HG03520 (cell line): ENCODE data around the gene VWDE.
A peak's percentile ranks its signal among the peaks of the same experiment; 100 is the strongest.
"Not testable (repeated sequence)": the region's sequence is repeated elsewhere in the genome, so short reads cannot be mapped to it uniquely, and the experiment has no call there.

Experiments used
- ATAC-seq: cut with Tn5 transposase; IDR thresholded peaks from one replicate; pipeline ENCODE4 v1.9.1; 2021; ENCODE audit warnings: mild to moderate bottlenecking, moderate library complexity; ENCODE audit not compliant: unreplicated experiment

The VWDE gene

DNA sequence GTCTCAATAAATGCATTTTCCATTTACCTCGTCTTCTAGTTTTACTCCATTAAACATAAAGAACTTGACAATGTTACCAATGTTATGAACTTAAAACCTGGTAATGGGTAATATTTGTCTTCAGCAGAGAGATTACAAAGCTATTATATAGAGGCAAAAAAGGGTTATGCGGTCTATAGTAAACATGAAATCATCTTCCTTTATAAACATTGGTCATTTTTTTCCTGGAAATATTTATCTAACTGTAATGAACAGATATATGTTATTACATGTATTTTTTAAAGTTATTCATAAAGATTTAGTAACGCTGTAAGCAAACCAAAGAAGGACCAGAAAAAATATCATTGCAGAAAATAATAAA is 1.3 kb downstream of the VWDE start:
- no peak for ATAC-seq

GRCh38 chr7:12401538-12402364 is 1.9 kb downstream of the VWDE start:
- no peak for ATAC-seq

DNA sequence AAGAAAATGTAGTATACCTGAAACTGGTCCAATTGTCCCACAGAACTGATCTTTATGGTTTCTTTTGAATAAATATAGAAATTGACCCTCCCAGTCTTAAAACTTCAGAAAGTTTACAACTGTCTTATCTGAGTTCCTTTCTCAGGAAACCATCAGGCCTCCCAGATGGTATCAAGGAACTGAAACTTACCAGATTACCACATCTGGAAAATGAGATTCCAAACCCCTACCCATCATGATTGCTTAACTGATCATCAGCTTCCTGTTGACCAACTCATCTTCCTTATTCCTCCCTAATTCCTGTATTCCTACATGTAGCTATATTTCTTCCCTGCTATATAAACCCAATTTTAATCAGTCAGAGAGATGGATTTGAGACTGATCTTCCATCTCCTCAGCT is 5.5 kb downstream of the VWDE start:
- ATAC-seq: no peak

DNA sequence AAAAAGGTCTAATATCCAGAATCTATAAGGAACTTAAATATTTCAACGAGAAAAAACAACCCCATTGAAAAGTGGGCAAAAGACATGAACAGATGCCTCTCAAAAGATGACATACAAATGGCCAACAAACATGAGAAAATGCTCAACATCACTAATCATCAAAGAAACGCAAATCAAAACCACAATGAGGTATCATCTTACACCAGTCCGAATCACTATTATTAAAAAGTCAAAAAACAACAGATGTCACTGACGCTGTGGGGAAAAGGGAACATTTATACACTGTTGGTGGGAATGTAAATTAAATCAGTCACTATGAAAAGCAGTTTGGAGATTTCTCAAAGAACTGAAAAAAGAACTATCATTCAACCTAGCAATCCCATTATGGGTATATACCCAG is 6.0 kb downstream of the VWDE start:
- no peak for ATAC-seq

- ATAC-seq: not testable (repeated sequence)
Measured at GRCh38 chr7:12396670-12397069, 7.0 kb downstream of the VWDE start.

- no peak for ATAC-seq
Measured at GRCh38 chr7:12391922-12392615, 11.6 kb downstream of the VWDE start.

- ATAC-seq: peak; percentile 98
Measured at GRCh38 chr7:12389089-12389700, 14.5 kb downstream of the VWDE start.

DNA sequence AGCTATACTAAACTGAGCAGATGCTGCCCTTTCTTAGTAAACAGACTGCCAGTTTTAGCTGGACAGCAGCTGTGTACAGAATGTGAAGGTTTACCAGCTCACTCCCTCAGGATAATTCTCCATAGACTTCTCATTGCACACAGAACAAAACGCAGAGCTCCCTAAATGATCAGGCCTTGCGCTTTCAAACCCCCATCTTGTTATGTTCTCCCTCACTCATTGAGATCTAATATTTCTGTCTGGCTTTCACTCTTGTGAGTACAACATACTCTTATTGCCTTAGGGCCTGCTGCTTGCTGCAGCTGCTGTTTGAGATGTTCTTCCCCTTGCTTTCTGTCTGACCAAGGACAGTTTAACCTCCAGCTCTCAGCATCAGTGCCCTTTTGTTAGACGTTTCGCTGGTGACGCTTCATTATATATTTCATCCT is 17.3 kb downstream of the VWDE start:
- no peak for ATAC-seq

DNA sequence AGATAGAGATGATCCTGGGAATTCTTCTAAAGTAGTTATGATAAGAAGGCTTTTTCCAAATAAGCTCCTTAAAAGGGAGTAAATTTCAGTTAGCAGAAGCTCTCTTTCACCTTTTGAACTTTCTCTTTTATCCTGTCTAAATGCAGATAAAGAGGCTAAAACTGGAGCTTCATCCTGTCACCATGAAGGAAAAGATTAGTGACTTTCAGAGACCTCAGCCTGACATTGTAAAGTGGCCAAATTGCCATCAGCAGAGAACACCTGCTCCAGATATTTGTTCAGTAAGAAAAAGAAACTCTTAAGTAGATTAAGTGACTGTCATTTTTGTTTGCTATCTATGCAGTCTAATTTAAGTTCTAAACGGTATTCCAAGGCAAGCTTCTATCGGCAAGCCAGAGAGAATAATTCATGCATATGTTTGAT is 18.3 kb downstream of the VWDE start:
- no peak for ATAC-seq

- no peak for ATAC-seq
Measured at GRCh38 chr7:12383377-12383776, 20.3 kb downstream of the VWDE start.

DNA sequence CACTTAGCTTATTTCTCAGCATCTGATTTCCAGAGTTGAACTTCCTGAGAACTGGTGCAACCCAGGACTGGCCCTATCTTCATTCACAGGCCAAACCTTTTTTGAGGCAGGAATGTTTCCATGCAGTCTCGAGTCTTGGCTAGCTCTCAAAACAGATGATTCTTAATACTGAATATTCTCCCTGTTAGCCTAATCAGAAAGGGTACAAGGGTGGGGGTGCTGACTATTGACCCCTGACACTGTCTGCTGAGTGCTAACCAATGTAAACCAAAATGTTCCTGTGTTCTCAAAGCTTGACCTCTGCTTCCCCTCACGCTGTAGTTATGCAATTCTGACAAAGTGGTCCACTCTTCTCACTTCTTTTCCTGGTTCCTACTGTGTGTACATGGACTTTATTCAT is 25.3 kb downstream of the VWDE start:
- ATAC-seq: no peak

DNA sequence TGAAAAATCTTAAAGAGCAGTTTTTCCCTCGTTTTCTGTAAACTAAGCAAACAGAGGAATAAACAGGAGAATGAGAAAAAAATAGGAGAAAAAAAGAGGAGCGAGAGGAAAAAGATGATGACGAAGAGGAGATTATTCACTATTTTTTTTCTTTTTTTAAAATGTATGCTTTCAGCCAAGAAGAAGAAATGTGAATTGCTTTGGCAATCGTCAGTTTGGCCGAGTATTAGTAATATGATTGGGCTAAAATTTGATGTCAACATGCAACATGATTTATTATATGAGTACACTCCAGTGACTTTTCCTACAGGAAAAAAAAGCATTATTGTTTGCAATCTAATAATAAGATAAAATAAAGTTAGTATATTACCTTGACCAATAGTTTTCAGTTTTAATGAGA is 26.3 kb downstream of the VWDE start:
- ATAC-seq: no peak

- ATAC-seq: no peak
Measured at GRCh38 chr7:12373580-12374263, 29.9 kb downstream of the VWDE start.

DNA sequence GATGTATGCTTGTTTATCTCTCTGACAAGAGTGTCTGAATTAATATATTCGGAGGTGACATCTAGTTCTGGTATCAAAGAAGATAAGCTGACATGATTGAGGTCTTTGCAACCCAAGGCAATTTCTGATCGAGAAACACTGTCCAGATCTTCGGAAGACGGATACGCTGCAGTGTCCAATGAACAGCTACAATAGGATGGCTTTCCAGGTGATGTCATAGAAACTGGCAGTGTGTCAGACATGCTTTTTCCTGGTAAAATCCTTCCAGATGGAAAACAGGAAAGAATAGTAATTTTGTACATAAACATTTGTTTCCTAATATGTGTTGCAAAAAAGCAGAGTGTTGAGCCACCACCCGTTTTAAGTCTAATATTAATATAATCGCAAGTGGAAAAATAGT is 33.4 kb downstream of the VWDE start:
- ATAC-seq: no peak

DNA sequence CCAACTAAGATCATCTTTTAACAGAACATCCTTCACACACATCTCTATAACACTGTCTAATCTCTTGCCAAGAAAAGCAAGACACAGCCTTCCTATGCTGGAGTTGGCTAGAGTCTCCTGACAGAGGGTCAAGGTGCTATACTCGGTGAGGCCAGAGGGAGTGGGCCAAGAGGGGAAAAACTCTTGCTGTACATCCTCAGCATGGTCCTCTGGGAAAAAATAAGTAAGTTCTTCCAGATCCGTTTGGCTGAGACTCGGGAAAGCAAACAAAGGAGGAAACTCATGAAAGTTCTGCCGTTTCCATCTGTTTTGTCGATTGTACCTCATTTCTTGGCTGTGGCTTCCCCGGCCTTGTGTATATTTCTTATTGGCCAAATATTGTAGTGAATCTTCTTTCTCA is 33.9 kb downstream of the VWDE start:
- no peak for ATAC-seq

DNA sequence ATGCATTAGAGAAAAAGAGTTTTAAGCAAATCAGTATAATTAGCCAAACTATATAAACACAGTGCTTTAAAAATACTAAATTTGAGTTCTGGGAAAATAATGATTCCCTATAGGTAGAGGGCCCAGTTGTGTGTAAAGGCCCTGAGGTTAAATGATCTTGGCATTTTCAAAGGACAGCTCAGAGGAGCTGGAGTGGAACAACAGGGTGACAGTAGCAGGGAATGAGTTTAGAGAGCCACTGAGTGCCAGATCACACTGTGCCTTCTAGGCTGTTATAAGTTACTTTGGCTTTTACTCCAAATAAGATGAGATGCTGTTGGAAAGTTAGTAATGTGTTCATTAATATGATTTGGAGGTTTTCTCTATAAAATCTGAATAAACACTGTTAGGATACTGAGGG is 34.6 kb downstream of the VWDE start:
- ATAC-seq: no peak

DNA sequence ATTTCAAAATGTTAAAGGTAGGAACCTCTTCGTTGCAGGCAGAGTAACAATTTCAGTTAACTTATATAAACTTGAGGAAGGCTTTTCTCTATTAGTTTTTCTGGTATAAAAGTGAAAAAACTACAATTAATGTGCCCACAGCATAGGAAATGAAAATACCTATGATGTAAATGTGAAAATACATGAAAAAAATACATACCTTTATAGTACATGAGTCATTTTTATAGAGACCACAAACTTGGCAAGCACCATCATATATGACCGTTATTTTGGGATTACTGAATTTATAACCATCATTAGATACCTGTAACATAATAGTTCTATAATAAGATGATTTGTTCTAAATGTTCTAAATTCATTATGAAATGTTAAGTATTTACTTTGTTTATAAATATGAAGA is 42.7 kb downstream of the VWDE start:
- ATAC-seq: no peak

DNA sequence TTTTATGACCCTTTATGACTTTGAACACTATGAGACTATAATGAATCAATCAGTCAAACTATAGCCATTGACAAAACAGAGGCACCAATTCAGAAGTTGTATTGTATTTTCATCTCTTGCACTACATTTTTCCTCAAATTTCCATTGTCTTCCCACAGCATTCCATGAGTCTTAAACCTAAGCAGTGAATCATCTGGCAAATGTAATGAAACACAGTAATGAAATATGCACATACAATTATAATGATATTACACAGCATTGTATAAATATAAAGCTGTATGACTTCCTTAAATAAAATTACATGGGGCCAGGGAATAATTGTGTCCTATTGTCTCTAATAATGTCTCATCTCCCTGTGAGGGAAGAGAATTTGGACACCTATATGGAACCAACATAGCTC is 45.0 kb downstream of the VWDE start:
- ATAC-seq: no peak

- peak; percentile 93 for ATAC-seq
Measured at GRCh38 chr7:12357508-12357907, 46.2 kb downstream of the VWDE start.

GRCh38 chr7:12351843-12352242 is 51.8 kb downstream of the VWDE start:
- no peak for ATAC-seq

- no peak for ATAC-seq
Measured at GRCh38 chr7:12350971-12351370, 52.7 kb downstream of the VWDE start.
